OCI-LY7 (cell line): Measurements from ENCODE around the gene SUPT20H.

Source experiments
- CTCF ChIP-seq: fragments of 200-600 bp; sonication (generic); conservative IDR thresholded peaks from 2 replicates; pipeline ENCODE4 v1.5.1; 2014; ENCODE audit warnings: mild to moderate bottlenecking, antibody characterized with exemption, low read length, moderate library complexity, mixed read lengths
- EZH2phosphoT487 ChIP-seq: fragments of 200-600 bp; sonication (generic); IDR thresholded peaks from 2 replicates; pipeline ENCODE4 v1.6.1; 2018; ENCODE audit warnings: low read depth, borderline replicate concordance, mild to moderate bottlenecking, mixed run types, antibody characterized with exemption, low read length, moderate library complexity, mixed read lengths

GRCh38 chr13:37075164-37075563, 15.7 kb upstream of the SUPT20H start:
- TF ChIP-seq CTCF, result no peak
- TF ChIP-seq EZH2phosphoT487, result no peak
